Heart left ventricle (tissue), 13 donors: ENCODE measurements around the gene TFB1M.
"Not testable (repeated sequence)": the region's sequence is repeated elsewhere in the genome, so short reads cannot be mapped to it uniquely, and the experiment has no call there.

Source experiments
- POLR2A ChIP-seq, 2 donors: fragments of 450-650 bp; IDR thresholded peaks; one replicate each; pipeline ENCODE4 v1.6.1; 2017; ENCODE audit warnings: antibody characterized with exemption in 2 of 2, mild to moderate bottlenecking in 2 of 2, moderate library complexity in 2 of 2
- TF ChIP-seq, protein P1 (sequence below), 12 donors: fragments of 200-600 bp; sonication (generic) in 4 of 12; IDR thresholded peaks; one replicate each; pipeline versions ENCODE4 v1.5.0 to v1.8.0; 2018 to 2022; ENCODE audit warnings: antibody characterized with exemption in 12 of 12, mild to moderate bottlenecking in 5 of 12
- donor health status: ischemic (EF 13 %, LVEDD 7.1; RV severe dilation, severe dysfunction).
- donor health status: DM: no; HTN: yes; CAD: no.
- donor health status: DM: no; HTN: no; CAD: no.
- donor health status: ischemic (EF 25% LVEDD 6.9; RV normal size, moderate dysfunction).
- donor health status: ischemic (EF 25% LVEDD 5.7; RV mildly dilated, moderate dysfunction).
- donor health status: ischemic (EF 35%, LVEDD 5.7; RV mildly dilated, moderate dysfunction).
- donor health status: nonischemic (EF 11% LVEDD 7.7; RV severe dilation, severe dysfunction).
- donor health status: DM: yes; HTN: yes; CAD: no.
- donor health status: PGD.
- donor health status: ischemic (EF 29% LVEDD 5.4; RV normal size, mild dysfunction).
- donor health status: nonischemic (EF 23%, LVEDD 6.1; RV moderate dilation, normal function).

DNA sequence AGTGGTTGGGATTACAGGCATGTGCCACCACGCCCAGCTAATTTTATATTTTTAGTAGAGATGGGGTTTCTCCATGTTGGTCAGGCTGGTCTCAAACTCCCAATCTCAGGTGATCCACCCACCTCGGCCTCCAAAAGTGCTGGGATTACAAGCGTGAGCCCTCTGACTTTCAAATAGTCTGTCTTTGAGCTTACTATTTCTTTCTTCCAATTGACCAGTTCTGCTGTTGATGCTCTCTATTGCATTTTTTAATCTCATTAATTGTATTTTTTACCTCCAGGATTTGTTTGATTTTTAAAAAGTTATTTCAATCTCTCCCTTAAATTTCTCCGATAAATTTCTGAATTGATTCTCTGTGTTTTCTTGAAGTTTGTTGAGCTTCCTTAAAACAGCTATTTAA is 25.6 kb upstream of the TFB1M start:
- TF ChIP-seq, protein P1, sequence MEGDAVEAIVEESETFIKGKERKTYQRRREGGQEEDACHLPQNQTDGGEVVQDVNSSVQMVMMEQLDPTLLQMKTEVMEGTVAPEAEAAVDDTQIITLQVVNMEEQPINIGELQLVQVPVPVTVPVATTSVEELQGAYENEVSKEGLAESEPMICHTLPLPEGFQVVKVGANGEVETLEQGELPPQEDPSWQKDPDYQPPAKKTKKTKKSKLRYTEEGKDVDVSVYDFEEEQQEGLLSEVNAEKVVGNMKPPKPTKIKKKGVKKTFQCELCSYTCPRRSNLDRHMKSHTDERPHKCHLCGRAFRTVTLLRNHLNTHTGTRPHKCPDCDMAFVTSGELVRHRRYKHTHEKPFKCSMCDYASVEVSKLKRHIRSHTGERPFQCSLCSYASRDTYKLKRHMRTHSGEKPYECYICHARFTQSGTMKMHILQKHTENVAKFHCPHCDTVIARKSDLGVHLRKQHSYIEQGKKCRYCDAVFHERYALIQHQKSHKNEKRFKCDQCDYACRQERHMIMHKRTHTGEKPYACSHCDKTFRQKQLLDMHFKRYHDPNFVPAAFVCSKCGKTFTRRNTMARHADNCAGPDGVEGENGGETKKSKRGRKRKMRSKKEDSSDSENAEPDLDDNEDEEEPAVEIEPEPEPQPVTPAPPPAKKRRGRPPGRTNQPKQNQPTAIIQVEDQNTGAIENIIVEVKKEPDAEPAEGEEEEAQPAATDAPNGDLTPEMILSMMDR (IDR thresholded peaks at IDR 0.05): not testable (repeated sequence)
- TF ChIP-seq POLR2A (IDR thresholded peaks at IDR 0.05): not testable (repeated sequence)
